IMR-90 (cell line): ENCODE measurements around the gene CTDSPL. TPM values are rescaled to one million over a fixed set of nuclear protein-coding genes. Genes with fewer than 3 reads are reported as not detected.

Experiments used
- ATAC-seq: fragments of 200-7000 bp; cut with Tn5 transposase; 2 replicates; pipeline ENCODE4 v1.9.1; 2020; ENCODE audit warnings: low read depth, mild to moderate bottlenecking, moderate library complexity
- BruUV-seq: library from RNA; stranded (reverse); fragments of 400-500 nt; replicated peaks from 2 replicates; lab custom pipeline; 2021; lab: Mats Ljungman, UMichigan
- CTCF ChIA-PET: fragments of 300-600 bp; formaldehyde crosslinking; extraction: SDS; loops from one replicate; lab custom pipeline; 2021; ENCODE audit warnings: antibody characterized with exemption; lab: Yijun Ruan, JAX
- POLR2A ChIA-PET: fragments of 300-600 bp; sonication (Branson Sonifier 250); formaldehyde crosslinking; loops from one replicate; lab custom pipeline; 2022; ENCODE audit warnings: antibody characterized with exemption; ENCODE audit not compliant: unreplicated experiment; lab: Charles Lee
- DNase-seq: peaks from one replicate; pipeline ENCODE4 v3.0.0; 2013
- H2AFZ ChIP-seq: replicated peaks from 2 replicates; pipeline ENCODE3; 2013; ENCODE audit warnings: low read length, mild to moderate bottlenecking; ENCODE audit not compliant: poor library complexity
- H2AK5ac ChIP-seq: 2 replicates; pipeline ENCODE4 v1.6.1; 2013; ENCODE audit warnings: low read depth, low read length, inconsistent platforms
- H2AK9ac ChIP-seq: replicated peaks from 2 replicates; pipeline ENCODE3; 2013; ENCODE audit warnings: mild to moderate bottlenecking, low read depth, low read length, moderate library complexity; ENCODE audit not compliant: poor library complexity
- H2BK120ac ChIP-seq: 2 replicates; pipeline ENCODE4 v1.6.1; 2013; ENCODE audit warnings: low read depth, low read length, inconsistent platforms
- H2BK15ac ChIP-seq: 3 replicates; pipeline ENCODE4 v1.6.1; 2013; ENCODE audit warnings: low read depth, low read length, inconsistent platforms
- H2BK20ac ChIP-seq: 2 replicates; pipeline ENCODE4 v1.6.1; 2013; ENCODE audit warnings: low read depth, mild to moderate bottlenecking, inconsistent platforms, low read length, moderate library complexity
- H2BK5ac ChIP-seq: 2 replicates; pipeline ENCODE4 v1.6.1; 2013; ENCODE audit warnings: mild to moderate bottlenecking, low read depth, low read length, inconsistent platforms; ENCODE audit not compliant: poor library complexity, severe bottlenecking
- H3K14ac ChIP-seq: replicated peaks from 2 replicates; pipeline ENCODE4 v1.6.1; 2013; ENCODE audit warnings: low read depth, low read length, inconsistent platforms
- H3K18ac ChIP-seq: 2 replicates; pipeline ENCODE4 v1.6.1; 2013; ENCODE audit warnings: low read depth, low read length, control low read depth
- H3K23ac ChIP-seq: 2 replicates; pipeline ENCODE4 v1.6.1; 2013; ENCODE audit warnings: low read depth, low read length, inconsistent platforms
- H3K27ac ChIP-seq: 2 replicates; pipeline ENCODE4 v1.5.1; 2013; ENCODE audit warnings: mild to moderate bottlenecking, control low read depth, low read length; ENCODE audit not compliant: insufficient read depth
- H3K27me3 ChIP-seq: 2 replicates; pipeline ENCODE4 v1.6.1; 2013; ENCODE audit warnings: low read length; ENCODE audit not compliant: control insufficient read depth, insufficient read depth
- H3K36me3 ChIP-seq: 2 replicates; pipeline ENCODE4 v1.6.1; 2013; ENCODE audit warnings: low read length, mixed read lengths; ENCODE audit not compliant: control insufficient read depth, insufficient read depth
- H3K4ac ChIP-seq: 2 replicates; pipeline ENCODE4 v1.6.1; 2013; ENCODE audit warnings: low read depth, low read length, inconsistent platforms
- H3K4me1 ChIP-seq: 2 replicates; pipeline ENCODE4 v1.6.1; 2013; ENCODE audit warnings: low read length, mixed read lengths; ENCODE audit not compliant: control insufficient read depth, insufficient read depth
- H3K4me2 ChIP-seq: 2 replicates; pipeline ENCODE4 v1.6.1; 2013; ENCODE audit warnings: low read depth, mild to moderate bottlenecking, control low read depth, low read length, moderate library complexity
- H3K4me3 ChIP-seq: 2 replicates; pipeline ENCODE4 v1.5.1; 2013; ENCODE audit warnings: low read depth, mild to moderate bottlenecking, control low read depth, low read length, moderate library complexity; ENCODE audit not compliant: insufficient read depth
- H3K56ac ChIP-seq: 2 replicates; pipeline ENCODE4 v1.6.1; 2013; ENCODE audit warnings: low read length, inconsistent platforms; ENCODE audit not compliant: insufficient read depth; ENCODE audit errors: extremely low read depth
- H3K79me1 ChIP-seq, 2 experiments: 2 replicates each; pipeline ENCODE4 v1.6.1; 2013; ENCODE audit warnings: low read length in 2 of 2, inconsistent platforms in 1 of 2, low read depth in 1 of 2
- H3K9ac ChIP-seq: 2 replicates; pipeline ENCODE4 v1.6.1; 2013; ENCODE audit warnings: low read depth, low read length, control low read depth
- H3K9me1 ChIP-seq: 2 replicates; pipeline ENCODE4 v1.6.1; 2013; ENCODE audit warnings: low read length, inconsistent platforms; ENCODE audit not compliant: insufficient read depth
- H3K9me3 ChIP-seq: 2 replicates; pipeline ENCODE4 v1.6.1; 2013; ENCODE audit warnings: low read length; ENCODE audit not compliant: control insufficient read depth, insufficient read depth
- H4K20me1 ChIP-seq: 2 replicates; pipeline ENCODE4 v1.6.1; 2013; ENCODE audit warnings: low read length, inconsistent platforms; ENCODE audit not compliant: insufficient read depth
- H4K5ac ChIP-seq: 2 replicates; pipeline ENCODE4 v1.6.1; 2013; ENCODE audit warnings: mild to moderate bottlenecking, low read depth, low read length, control low read depth
- H4K8ac ChIP-seq, 2 experiments: 2 replicates each; pipeline ENCODE4 v1.6.1; 2013; ENCODE audit warnings: low read depth in 2 of 2, low read length in 2 of 2, control low read depth in 1 of 2, inconsistent platforms in 1 of 2
- H4K91ac ChIP-seq: 2 replicates; pipeline ENCODE4 v1.6.1; 2013; ENCODE audit warnings: low read depth, low read length, inconsistent platforms; ENCODE audit not compliant: insufficient read depth
- CHD1 ChIP-seq: IDR thresholded peaks from 2 replicates; pipeline ENCODE4 v1.6.1; 2012; ENCODE audit warnings: low read depth, low read length, improper control_type of control experiment
- MAFK ChIP-seq: IDR thresholded peaks from 2 replicates; pipeline ENCODE4 v1.6.1; 2012; ENCODE audit warnings: low read depth, low read length, improper control_type of control experiment
- MAZ ChIP-seq: IDR thresholded peaks from 2 replicates; pipeline ENCODE4 v1.6.1; 2012; ENCODE audit warnings: low read depth, mild to moderate bottlenecking, low read length, improper control_type of control experiment, moderate library complexity, borderline replicate concordance
- MXI1 ChIP-seq: IDR thresholded peaks from 2 replicates; pipeline ENCODE4 v1.6.1; 2012; ENCODE audit warnings: low read depth, mild to moderate bottlenecking, low read length, moderate library complexity, borderline replicate concordance
- RAD21 ChIP-seq: IDR thresholded peaks from 2 replicates; pipeline ENCODE4 v1.6.1; 2012; ENCODE audit warnings: low read length, improper control_type of control experiment
- dilution Hi-C: fragments of 300-500 bp; cut with HindIII; formaldehyde crosslinking; loops from one replicate; pipeline ENCODE4 v1.14.3; 2018; ENCODE audit warnings: low sequenced_read_pairs; ENCODE audit not compliant: unreplicated experiment
- in situ Hi-C: fragments of 300-500 bp; cut with MboI; formaldehyde crosslinking; loops from 3 replicates; pipeline ENCODE4 v1.14.3; 2019; ENCODE audit warnings: low sequenced_read_pairs, inconsistent platforms, mixed read lengths
- intact Hi-C: fragments of 100-400 bp; cut with micrococcal nuclease; formaldehyde crosslinking; loops from 2 replicates; pipeline ENCODE4 v1.10.0; 2022
- polyA plus RNA-seq, 3 experiments: library from polyadenylated mRNA; depleted of rRNA; stranded (reverse); fragments of >200 nt; gene quantifications; 2 replicates each; pipeline ENCODE4 v1.2.3, GENCODE V29; 2012; ENCODE audit warnings: low replicate concordance in 1 of 3
- total RNA-seq: library from RNA; depleted of rRNA; stranded (reverse); fragments of >200 nt; gene quantifications from 2 replicates; pipeline ENCODE4 v1.2.3, GENCODE V29; 2012
- TF ChIP-seq, protein P1 (sequence below): fragments of 150-350 bp; IDR thresholded peaks from 2 replicates; pipeline ENCODE4 v1.6.1; 2017; ENCODE audit warnings: mild to moderate bottlenecking, antibody characterized with exemption, low read length, low read depth
- TF ChIP-seq, protein P2 (sequence below): conservative IDR thresholded peaks from 2 replicates; pipeline ENCODE4 v1.5.1; 2012; ENCODE audit warnings: mild to moderate bottlenecking, low read depth, low read length, improper control_type of control experiment

The CTDSPL gene
- total and polyA plus RNA-seq, 2 of the 4 experiments (the other 2 are of a cell fraction): 24.5 to 29.0 TPM

DNA sequence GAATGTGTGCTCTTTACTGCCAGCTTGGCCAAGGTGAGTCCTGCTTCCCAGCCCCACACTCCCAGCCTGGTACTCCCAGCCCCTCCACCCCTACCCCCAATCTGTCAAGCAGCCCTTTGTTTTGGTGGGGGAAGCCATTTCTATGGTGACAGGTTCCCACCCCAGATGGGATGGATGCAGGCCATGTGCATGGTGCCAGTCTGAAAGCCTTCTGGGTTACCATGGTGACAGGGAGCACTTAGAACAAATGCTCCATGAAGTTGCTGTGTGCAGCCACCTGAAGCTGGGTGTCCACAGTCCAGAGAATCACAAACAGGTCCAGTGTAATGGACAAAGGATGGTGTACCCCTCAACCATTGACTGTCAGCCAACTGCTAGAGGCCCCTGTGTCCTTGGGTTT, 109.8 kb downstream of the CTDSPL start:
- no peak overlapping the region for H3K56ac ChIP-seq
- BruUV-seq: no TSS peak

More for the DNA sequence above, 109.8 kb downstream of the CTDSPL start:
- Histone ChIP-seq H3K23ac (peak overlapping the region; percentile 28; the same call in 1 of the 2 replicates), H2AK9ac (no peak overlapping the region), H3K36me3 (peaks cover 35% of the 10 kb centered on the region), H3K4ac (no peak overlapping the region), H4K5ac (no peak overlapping the region), H4K91ac (no peak overlapping the region), H4K20me1 (peaks cover 6% of the 10 kb centered on the region; the same call in 1 of the 2 replicates), H2AFZ (no peak overlapping the region), H2BK5ac (no peak overlapping the region), H2BK120ac (no peak overlapping the region), H2AK5ac (no peak overlapping the region), H3K27ac (no peak overlapping the region), H3K9me3 (no peaks in the 10 kb centered on the region), H2BK15ac (no peak overlapping the region), H3K4me3 (no peak overlapping the region), H3K4me2 (no peak overlapping the region), H3K9me1 (peaks cover 22% of the 10 kb centered on the region), H3K14ac (no peak overlapping the region), H2BK20ac (no peak overlapping the region), H3K9ac (no peak overlapping the region), H3K4me1 (peaks cover 8% of the 10 kb centered on the region; the same call in 1 of the 2 replicates), H3K79me1 (peaks cover 2 to 16% of the 10 kb centered on the region in 2 experiments; a peak in 2 of 4 replicates), H3K27me3 (no peaks in the 10 kb centered on the region), H4K8ac (no peak overlapping the region), H3K18ac (no peak overlapping the region)
- CTCF ChIA-PET: no interaction called here
- no peak for ATAC-seq
- DNase-seq: no peak
- intact Hi-C loops (no loop called here), dilution Hi-C loops (no loop called here), in situ Hi-C loops (no loop called here)
- TF ChIP-seq MXI1 (no peak), CHD1 (no peak), RAD21 (no peak), MAFK (no peak), MAZ (no peak)
- TF ChIP-seq, protein P1, sequence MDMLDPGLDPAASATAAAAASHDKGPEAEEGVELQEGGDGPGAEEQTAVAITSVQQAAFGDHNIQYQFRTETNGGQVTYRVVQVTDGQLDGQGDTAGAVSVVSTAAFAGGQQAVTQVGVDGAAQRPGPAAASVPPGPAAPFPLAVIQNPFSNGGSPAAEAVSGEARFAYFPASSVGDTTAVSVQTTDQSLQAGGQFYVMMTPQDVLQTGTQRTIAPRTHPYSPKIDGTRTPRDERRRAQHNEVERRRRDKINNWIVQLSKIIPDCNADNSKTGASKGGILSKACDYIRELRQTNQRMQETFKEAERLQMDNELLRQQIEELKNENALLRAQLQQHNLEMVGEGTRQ: no peak
- TF ChIP-seq, protein P2, sequence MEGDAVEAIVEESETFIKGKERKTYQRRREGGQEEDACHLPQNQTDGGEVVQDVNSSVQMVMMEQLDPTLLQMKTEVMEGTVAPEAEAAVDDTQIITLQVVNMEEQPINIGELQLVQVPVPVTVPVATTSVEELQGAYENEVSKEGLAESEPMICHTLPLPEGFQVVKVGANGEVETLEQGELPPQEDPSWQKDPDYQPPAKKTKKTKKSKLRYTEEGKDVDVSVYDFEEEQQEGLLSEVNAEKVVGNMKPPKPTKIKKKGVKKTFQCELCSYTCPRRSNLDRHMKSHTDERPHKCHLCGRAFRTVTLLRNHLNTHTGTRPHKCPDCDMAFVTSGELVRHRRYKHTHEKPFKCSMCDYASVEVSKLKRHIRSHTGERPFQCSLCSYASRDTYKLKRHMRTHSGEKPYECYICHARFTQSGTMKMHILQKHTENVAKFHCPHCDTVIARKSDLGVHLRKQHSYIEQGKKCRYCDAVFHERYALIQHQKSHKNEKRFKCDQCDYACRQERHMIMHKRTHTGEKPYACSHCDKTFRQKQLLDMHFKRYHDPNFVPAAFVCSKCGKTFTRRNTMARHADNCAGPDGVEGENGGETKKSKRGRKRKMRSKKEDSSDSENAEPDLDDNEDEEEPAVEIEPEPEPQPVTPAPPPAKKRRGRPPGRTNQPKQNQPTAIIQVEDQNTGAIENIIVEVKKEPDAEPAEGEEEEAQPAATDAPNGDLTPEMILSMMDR: no peak
- POLR2A ChIA-PET: no interaction called here
